HFFc6 (cell line): ENCODE measurements around the gene CDC25A. TPM values are rescaled to one million over a fixed set of nuclear protein-coding genes. Genes with fewer than 3 reads are reported as not detected.
A peak's percentile ranks its signal among the peaks of the same experiment; 100 is the strongest.

Experiments
- DNase-seq: peaks from one replicate; pipeline ENCODE4 v3.0.0-alpha.2; 2018
- H3K27ac Mint-ChIP-seq: 2 replicates; pipeline ENCODE4 v1.8.0; 2020; ENCODE audit warnings: mild to moderate bottlenecking, mixed read lengths
- H3K27me3 Mint-ChIP-seq: 2 replicates; pipeline ENCODE4 v1.8.0; 2021; ENCODE audit warnings: mild to moderate bottlenecking, moderate library complexity, mixed read lengths; ENCODE audit not compliant: insufficient read depth
- H3K36me3 Mint-ChIP-seq: 2 replicates; pipeline ENCODE4 v1.8.0; 2021; ENCODE audit warnings: low read depth, mixed read lengths
- H3K4me1 Mint-ChIP-seq: 2 replicates; pipeline ENCODE4 v1.8.0; 2020; ENCODE audit warnings: low read depth, mixed read lengths
- H3K4me3 Mint-ChIP-seq: 2 replicates; pipeline ENCODE4 v1.8.0; 2020; ENCODE audit warnings: mild to moderate bottlenecking, moderate library complexity, mixed read lengths
- H3K9me3 Mint-ChIP-seq: 2 replicates; pipeline ENCODE4 v1.8.0; 2020; ENCODE audit warnings: mild to moderate bottlenecking, mixed read lengths
- total RNA-seq, 6 experiments: library from RNA; stranded (reverse); fragmentation: NEBNext Ultra II Directional; extraction: Animal tissue kit (Norgen Biotek cat#: 25700); gene quantifications; 2 replicates in 1 of 6; 3 replicates in 5 of 6; pipeline ENCODE4 v1.2.3, GENCODE V29; 2021
- TF ChIP-seq, protein P1 (sequence below): fragments of 200-600 bp; sonication (generic); IDR thresholded peaks from 2 replicates; pipeline ENCODE4 v1.5.0; 2021; ENCODE audit warnings: antibody characterized with exemption, mild to moderate bottlenecking

CDC25A gene
- total RNA-seq, 6 experiments from 2014 or later: 5.4 to 12.4 (median 10.0) TPM

DNA sequence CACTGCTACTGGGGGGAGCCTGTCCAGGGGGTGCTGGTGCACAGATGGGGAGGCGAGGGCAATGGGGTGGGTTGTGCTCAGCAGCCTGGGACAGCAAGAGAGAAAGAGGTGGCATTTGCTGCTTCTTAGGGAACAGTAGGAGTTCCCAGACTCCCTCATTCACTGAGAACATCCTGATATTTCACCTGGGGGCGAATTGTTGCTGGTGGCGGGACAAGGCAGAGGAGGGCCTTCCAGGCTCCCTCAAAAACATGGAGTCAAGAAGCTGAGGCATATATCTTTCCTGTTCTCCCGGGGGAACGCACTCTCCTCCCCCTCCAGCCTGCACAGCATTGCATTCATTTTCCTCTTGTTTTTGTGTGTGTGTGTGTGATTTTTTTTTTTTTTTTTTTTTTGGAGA is 65.7 kb downstream of the CDC25A start:
- Mint-ChIP-seq H3K4me3 (no peak overlapping the region), H3K4me1 (peaks cover 20% of the 10 kb centered on the region), H3K9me3 (no peaks in the 10 kb centered on the region), H3K36me3 (no peaks in the 10 kb centered on the region), H3K27ac (no peak overlapping the region), H3K27me3 (peaks cover 5% of the 10 kb centered on the region)
- TF ChIP-seq, protein P1, sequence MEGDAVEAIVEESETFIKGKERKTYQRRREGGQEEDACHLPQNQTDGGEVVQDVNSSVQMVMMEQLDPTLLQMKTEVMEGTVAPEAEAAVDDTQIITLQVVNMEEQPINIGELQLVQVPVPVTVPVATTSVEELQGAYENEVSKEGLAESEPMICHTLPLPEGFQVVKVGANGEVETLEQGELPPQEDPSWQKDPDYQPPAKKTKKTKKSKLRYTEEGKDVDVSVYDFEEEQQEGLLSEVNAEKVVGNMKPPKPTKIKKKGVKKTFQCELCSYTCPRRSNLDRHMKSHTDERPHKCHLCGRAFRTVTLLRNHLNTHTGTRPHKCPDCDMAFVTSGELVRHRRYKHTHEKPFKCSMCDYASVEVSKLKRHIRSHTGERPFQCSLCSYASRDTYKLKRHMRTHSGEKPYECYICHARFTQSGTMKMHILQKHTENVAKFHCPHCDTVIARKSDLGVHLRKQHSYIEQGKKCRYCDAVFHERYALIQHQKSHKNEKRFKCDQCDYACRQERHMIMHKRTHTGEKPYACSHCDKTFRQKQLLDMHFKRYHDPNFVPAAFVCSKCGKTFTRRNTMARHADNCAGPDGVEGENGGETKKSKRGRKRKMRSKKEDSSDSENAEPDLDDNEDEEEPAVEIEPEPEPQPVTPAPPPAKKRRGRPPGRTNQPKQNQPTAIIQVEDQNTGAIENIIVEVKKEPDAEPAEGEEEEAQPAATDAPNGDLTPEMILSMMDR: no peak
- no peak for DNase-seq

DNA sequence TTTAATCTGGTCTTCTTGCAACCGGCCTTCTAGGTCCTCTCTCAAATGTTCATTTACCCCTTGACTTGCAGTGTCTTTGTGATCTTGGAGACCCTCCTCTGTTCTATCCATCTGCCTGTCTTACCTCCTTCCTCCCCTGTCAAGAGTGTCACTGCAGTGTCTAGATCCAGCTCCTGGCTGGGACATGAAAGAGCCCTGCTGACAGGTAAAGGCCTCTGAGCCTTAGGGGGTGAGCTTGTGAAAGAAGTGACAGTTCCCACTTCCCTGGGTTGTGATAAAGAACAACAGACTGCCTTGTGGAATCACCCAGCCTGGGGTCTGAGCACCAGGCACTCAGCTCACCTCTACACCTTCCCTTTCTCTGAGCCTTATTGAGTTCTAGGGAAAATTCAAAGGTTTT is 68.0 kb downstream of the CDC25A start:
- no peak for DNase-seq
- no peak overlapping the region for H3K4me3 Mint-ChIP-seq
- H3K4me1 Mint-ChIP-seq: peaks cover 17% of the 10 kb centered on the region
- no peaks in the 10 kb centered on the region for H3K36me3 Mint-ChIP-seq
- TF ChIP-seq, protein P1: no peak
- peaks cover 4% of the 10 kb centered on the region for H3K27me3 Mint-ChIP-seq
- no peaks in the 10 kb centered on the region for H3K9me3 Mint-ChIP-seq
- H3K27ac Mint-ChIP-seq: no peak overlapping the region

DNA sequence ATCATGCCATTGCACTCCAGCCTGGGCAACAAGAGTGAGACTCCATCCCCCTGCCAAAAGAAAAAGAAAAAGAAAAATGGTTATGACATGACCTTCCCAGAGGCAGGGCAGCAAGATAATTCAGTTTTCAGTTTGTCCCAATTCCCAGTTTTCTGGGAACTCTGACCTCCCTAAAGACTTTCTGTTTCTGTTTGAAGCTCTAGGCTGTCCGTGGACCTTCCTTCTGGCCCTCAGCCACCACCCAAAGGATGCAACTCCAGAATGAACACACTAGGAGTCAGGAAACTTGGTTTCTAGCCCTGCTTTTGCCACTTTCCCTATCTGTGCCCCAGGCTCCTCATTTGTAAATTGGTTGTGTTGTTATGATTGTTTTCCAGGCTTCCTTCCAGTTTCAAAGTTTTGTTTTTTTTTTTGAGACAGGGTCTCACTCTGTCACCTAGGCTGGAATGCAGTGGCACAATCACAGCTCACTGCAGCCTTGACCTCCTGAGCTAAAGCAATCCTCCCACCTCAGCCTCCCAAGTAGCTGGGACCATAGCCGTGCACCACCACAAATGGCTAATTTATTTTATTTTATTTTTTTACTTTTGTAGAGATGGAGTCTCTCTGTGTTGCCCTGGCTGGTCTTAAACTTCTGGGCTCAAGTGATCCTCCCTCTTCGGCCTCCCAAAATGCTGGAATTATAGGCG is 68.6 kb downstream of the CDC25A start:
- Mint-ChIP-seq H3K9me3 (no peaks in the 10 kb centered on the region), H3K27ac (no peak overlapping the region), H3K4me1 (peaks cover 12% of the 10 kb centered on the region), H3K4me3 (no peak overlapping the region; the same call in 1 of the 2 replicates), H3K36me3 (no peaks in the 10 kb centered on the region), H3K27me3 (peaks cover 4% of the 10 kb centered on the region)
- peak; percentile 16 for DNase-seq
- TF ChIP-seq, protein P1: no peak

DNA sequence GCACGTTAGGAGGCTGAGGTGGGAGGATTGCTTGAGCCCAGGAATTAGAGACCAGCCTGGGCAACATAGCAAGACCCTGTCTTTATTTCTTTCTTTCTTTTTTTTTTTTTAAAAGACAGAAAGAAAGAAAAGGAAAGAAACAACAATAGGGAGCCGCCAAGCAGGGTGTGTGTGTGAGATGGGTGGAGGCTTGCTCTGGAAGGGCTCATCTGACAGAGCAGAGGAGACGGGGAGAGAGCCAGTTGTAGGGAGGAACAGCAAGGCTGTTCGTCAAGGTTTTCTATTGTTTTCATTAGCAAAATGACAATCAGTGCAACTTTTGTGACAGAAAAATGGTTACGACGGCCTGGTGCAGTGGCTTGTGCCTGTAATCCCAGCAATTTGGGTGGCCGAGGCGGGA is 69.3 kb downstream of the CDC25A start:
- Mint-ChIP-seq H3K4me1 (peaks cover 12% of the 10 kb centered on the region), H3K36me3 (no peaks in the 10 kb centered on the region), H3K4me3 (no peak overlapping the region), H3K27ac (no peak overlapping the region), H3K27me3 (peaks cover 4% of the 10 kb centered on the region), H3K9me3 (no peaks in the 10 kb centered on the region)
- DNase-seq: no peak
- TF ChIP-seq, protein P1: no peak

DNA sequence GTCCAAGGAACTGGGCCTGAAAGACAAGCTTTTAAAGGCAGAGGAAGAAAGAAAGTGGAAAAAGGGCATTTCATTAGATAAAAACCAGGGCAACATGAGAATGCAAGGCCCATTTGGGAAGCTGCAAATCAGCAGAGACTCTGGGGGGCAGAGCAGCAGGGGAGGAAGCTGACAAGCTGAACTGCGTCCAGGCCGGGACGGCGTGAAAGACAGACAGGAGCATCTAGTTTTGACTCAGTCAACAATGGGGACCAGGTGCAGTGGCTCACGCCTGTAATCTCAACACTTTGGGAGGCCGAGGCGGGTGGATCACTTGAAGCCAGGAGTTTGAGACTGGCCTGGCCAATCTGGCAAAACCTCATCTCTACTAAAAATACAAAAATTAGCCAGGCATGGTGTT is 69.9 kb downstream of the CDC25A start:
- H3K27me3 Mint-ChIP-seq: peaks cover 4% of the 10 kb centered on the region
- DNase-seq: no peak
- H3K36me3 Mint-ChIP-seq: no peaks in the 10 kb centered on the region
- H3K4me1 Mint-ChIP-seq: peaks cover 6% of the 10 kb centered on the region
- no peak overlapping the region for H3K27ac Mint-ChIP-seq
- H3K4me3 Mint-ChIP-seq: no peak overlapping the region
- TF ChIP-seq, protein P1: no peak
- no peaks in the 10 kb centered on the region for H3K9me3 Mint-ChIP-seq
